LNCaP clone FGC (cell line): ENCODE data around the gene UNC5C.

ENCODE experiments used
- DNase-seq: peaks from one replicate; pipeline ENCODE4 v3.0.0-alpha.2; 2011; ENCODE audit warnings: low read depth
- H3K4me3 ChIP-seq: 2 replicates; pipeline ENCODE4 v1.5.1; 2011; ENCODE audit warnings: mild to moderate bottlenecking, low read depth, low read length, control low read depth
- CTCF ChIP-seq: IDR thresholded peaks from 2 replicates; pipeline ENCODE4 v1.5.1; 2012; ENCODE audit warnings: mild to moderate bottlenecking; ENCODE audit not compliant: control insufficient read depth, insufficient read depth; ENCODE audit errors: extremely low read depth

UNC5C gene

GRCh38 chr4:95381843-95382580 lies 166.8 kb downstream of the UNC5C start:
- no peak for DNase-seq
- TF ChIP-seq CTCF = no peak
- H3K4me3 ChIP-seq = no peak overlapping the region

GRCh38 chr4:95379633-95380032 lies 169.1 kb downstream of the UNC5C start:
- no peak for TF ChIP-seq CTCF
- H3K4me3 ChIP-seq = no peak overlapping the region
- no peak for DNase-seq

- no peak for TF ChIP-seq CTCF
- DNase-seq = no peak
These were observed 171.3 kb downstream of the UNC5C start for GRCh38 chr4:95377366-95377900.

GRCh38 chr4:95371476-95372224 lies 177.1 kb downstream of the UNC5C start:
- TF ChIP-seq CTCF = no peak
- no peak for DNase-seq
- H3K4me3 ChIP-seq = no peak overlapping the region

More at GRCh38 chr4:95377366-95377900, 171.3 kb downstream of the UNC5C start:
- no peak overlapping the region for H3K4me3 ChIP-seq

GRCh38 chr4:95367824-95368223 lies 180.9 kb downstream of the UNC5C start:
- no peak for DNase-seq
- TF ChIP-seq CTCF = no peak
- no peak overlapping the region for H3K4me3 ChIP-seq

- H3K4me3 ChIP-seq = no peak overlapping the region
- TF ChIP-seq CTCF = no peak
- DNase-seq = no peak
These were observed 184.8 kb downstream of the UNC5C start for GRCh38 chr4:95363966-95364365.
